Neural cell (in vitro differentiated cells): ENCODE data around the gene PPP1R9B. TPM values are rescaled to one million over a fixed set of nuclear protein-coding genes. Genes with fewer than 3 reads are reported as not detected.

ENCODE experiments used
- H2AFZ ChIP-seq: fragments of 200-600, 300-800 bp; sonication (generic), shearing (Covaris generic); 2 replicates; pipeline ENCODE4 v1.6.0; 2014; ENCODE audit warnings: low read depth, mild to moderate bottlenecking, antibody characterized with exemption, low read length, moderate library complexity
- H3F3A ChIP-seq: fragments of 200-600 bp; shearing (Covaris generic); 2 replicates; pipeline ENCODE4 v1.6.1; 2016; ENCODE audit warnings: mild to moderate bottlenecking, moderate library complexity, mixed read lengths, antibody characterized with exemption, low read length; ENCODE audit not compliant: insufficient read depth, poor library complexity, severe bottlenecking
- H3K27ac ChIP-seq: fragments of 200-600, 300-800 bp; sonication (generic), shearing (Covaris generic); 2 replicates; pipeline ENCODE4 v1.5.1; 2014; ENCODE audit warnings: mild to moderate bottlenecking, low read length, moderate library complexity
- H3K27me3 ChIP-seq: fragments of 300-800, 200-600 bp; sonication (generic), shearing (Covaris generic); 2 replicates; pipeline ENCODE4 v1.6.0; 2014; ENCODE audit warnings: mild to moderate bottlenecking, low read depth, low read length, moderate library complexity; ENCODE audit not compliant: insufficient read depth
- H3K36me3 ChIP-seq: fragments of 300-800, 200-600 bp; sonication (generic), shearing (Covaris generic); 2 replicates; pipeline ENCODE4 v1.5.1; 2014; ENCODE audit warnings: mild to moderate bottlenecking, antibody characterized with exemption, low read length, moderate library complexity; ENCODE audit not compliant: insufficient read depth
- H3K4me2 ChIP-seq: fragments of 300-800, 200-600 bp; sonication (generic), shearing (Covaris generic); 2 replicates; pipeline ENCODE4 v1.6.0; 2014; ENCODE audit warnings: mild to moderate bottlenecking, low read length
- H3K4me3 ChIP-seq: fragments of 300-800, 200-600 bp; sonication (generic), shearing (Covaris generic); 2 replicates; pipeline ENCODE4 v1.5.1; 2014; ENCODE audit warnings: mild to moderate bottlenecking, low read length, moderate library complexity
- H3K79me2 ChIP-seq: fragments of 200-600 bp; shearing (Covaris generic); replicated peaks from 2 replicates; pipeline ENCODE4 v1.6.0; 2014; ENCODE audit warnings: mild to moderate bottlenecking, low read length, moderate library complexity; ENCODE audit not compliant: insufficient read depth
- H3K9ac ChIP-seq: fragments of 300-800, 200-600 bp; sonication (generic), shearing (Covaris generic); 2 replicates; pipeline ENCODE4 v1.6.1; 2016; ENCODE audit warnings: mild to moderate bottlenecking, low read length, mixed read lengths
- H3K9me2 ChIP-seq: fragments of 200-600 bp; shearing (Covaris generic); 2 replicates; pipeline ENCODE4 v1.6.1; 2016; ENCODE audit warnings: mild to moderate bottlenecking, low read length, mixed read lengths; ENCODE audit not compliant: insufficient read depth
- H3K9me3 ChIP-seq: fragments of 200-600, 300-800 bp; sonication (generic), shearing (Covaris generic); 2 replicates; pipeline ENCODE4 v1.6.1; 2016; ENCODE audit warnings: mild to moderate bottlenecking, mixed run types, low read length, moderate library complexity, mixed read lengths
- H4K20me1 ChIP-seq: fragments of 200-600 bp; shearing (Covaris generic); 2 replicates; pipeline ENCODE4 v1.6.1; 2016; ENCODE audit warnings: mild to moderate bottlenecking, mixed run types; ENCODE audit not compliant: insufficient read depth
- EP300 ChIP-seq: fragments of 450-650 bp; conservative IDR thresholded peaks from 2 replicates; pipeline ENCODE4 v1.6.1; 2014; ENCODE audit warnings: antibody characterized with exemption, mild to moderate bottlenecking, moderate library complexity; ENCODE audit not compliant: poor library complexity, severe bottlenecking
- EZH2 ChIP-seq: fragments of 200-600, 300-800 bp; shearing (Covaris generic), sonication (generic); IDR thresholded peaks from 2 replicates; pipeline ENCODE4 v1.6.1; 2014; ENCODE audit warnings: antibody characterized with exemption, low read length, borderline replicate concordance, mild to moderate bottlenecking; ENCODE audit not compliant: insufficient read depth, poor library complexity, severe bottlenecking
- MXI1 ChIP-seq: fragments of 450-650 bp; conservative IDR thresholded peaks from 2 replicates; pipeline ENCODE4 v1.6.1; 2014; ENCODE audit warnings: antibody characterized with exemption, mild to moderate bottlenecking; ENCODE audit not compliant: poor library complexity, severe bottlenecking
- POLR2AphosphoS5 ChIP-seq: IDR thresholded peaks from 2 replicates; pipeline ENCODE4 v1.6.1; 2012
- RAD21 ChIP-seq: fragments of 450-650 bp; conservative IDR thresholded peaks from 2 replicates; pipeline ENCODE4 v1.6.1; 2014; ENCODE audit warnings: antibody characterized with exemption, mild to moderate bottlenecking, moderate library complexity
- SMC3 ChIP-seq: fragments of 450-650 bp; conservative IDR thresholded peaks from 2 replicates; pipeline ENCODE4 v1.6.1; 2014; ENCODE audit warnings: antibody characterized with exemption, mild to moderate bottlenecking, moderate library complexity; ENCODE audit not compliant: poor library complexity
- TAF1 ChIP-seq: IDR thresholded peaks from 2 replicates; pipeline ENCODE4 v1.6.1; 2012; ENCODE audit warnings: low read depth
- polyA plus RNA-seq: library from polyadenylated mRNA; depleted of rRNA; stranded (reverse); fragments of >200 nt; gene quantifications from 2 replicates; pipeline ENCODE4 v1.2.3, GENCODE V29; 2014
- TF ChIP-seq, protein P1 (sequence below): IDR thresholded peaks from 2 replicates; pipeline ENCODE4 v1.6.1; 2012; ENCODE audit warnings: borderline replicate concordance
- TF ChIP-seq, protein P2 (sequence below): fragments of 450-650 bp; IDR thresholded peaks from 2 replicates; pipeline ENCODE4 v1.5.1; 2014; ENCODE audit warnings: antibody characterized with exemption, mild to moderate bottlenecking, moderate library complexity; ENCODE audit not compliant: poor library complexity, severe bottlenecking

Gene PPP1R9B
- polyA plus RNA-seq, 1 donor from 2014 or later, result 29.2 TPM

DNA sequence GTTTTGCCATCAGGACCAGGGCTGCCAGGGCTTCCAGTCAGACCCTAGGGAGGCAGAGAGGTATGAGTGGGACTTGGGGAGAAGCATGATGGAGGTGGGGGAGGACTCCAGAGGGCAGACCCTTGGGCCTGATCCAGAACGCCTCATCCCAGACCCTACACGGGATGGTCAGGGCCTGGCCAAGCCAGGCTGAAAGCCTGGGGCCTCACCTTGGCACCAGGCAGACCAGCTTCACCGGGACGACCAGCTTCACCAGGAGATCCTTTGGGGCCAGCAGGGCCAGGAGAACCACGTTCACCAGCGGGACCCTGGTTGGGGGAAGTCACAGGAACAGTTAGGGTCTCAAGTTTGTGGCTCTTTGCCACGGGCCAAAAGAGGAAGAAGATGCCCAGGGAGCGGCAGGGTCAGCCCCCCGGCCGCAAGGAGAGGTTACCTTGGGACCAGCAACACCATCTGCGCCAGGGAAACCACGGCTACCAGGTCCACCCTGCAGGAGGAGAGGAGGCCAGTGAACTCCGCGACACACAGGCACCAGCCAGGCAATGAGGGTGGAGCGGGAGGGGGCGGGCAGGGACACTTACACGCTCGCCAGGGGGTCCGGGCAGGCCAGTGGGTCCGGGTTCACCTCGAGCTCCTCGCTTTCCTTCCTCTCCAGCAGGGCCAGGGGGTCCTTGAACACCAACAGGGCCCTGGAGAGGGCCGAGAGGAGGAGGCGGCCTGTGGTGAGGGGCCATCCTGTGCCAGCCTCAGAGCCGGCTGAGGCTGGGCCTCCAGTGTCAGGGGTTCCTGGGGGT lies 43.9 kb upstream of the PPP1R9B start:
- no peaks in the 10 kb centered on the region for H3K79me2 ChIP-seq
- no peaks in the 10 kb centered on the region for H3K9me2 ChIP-seq
- no peaks in the 10 kb centered on the region for H3K36me3 ChIP-seq

DNA sequence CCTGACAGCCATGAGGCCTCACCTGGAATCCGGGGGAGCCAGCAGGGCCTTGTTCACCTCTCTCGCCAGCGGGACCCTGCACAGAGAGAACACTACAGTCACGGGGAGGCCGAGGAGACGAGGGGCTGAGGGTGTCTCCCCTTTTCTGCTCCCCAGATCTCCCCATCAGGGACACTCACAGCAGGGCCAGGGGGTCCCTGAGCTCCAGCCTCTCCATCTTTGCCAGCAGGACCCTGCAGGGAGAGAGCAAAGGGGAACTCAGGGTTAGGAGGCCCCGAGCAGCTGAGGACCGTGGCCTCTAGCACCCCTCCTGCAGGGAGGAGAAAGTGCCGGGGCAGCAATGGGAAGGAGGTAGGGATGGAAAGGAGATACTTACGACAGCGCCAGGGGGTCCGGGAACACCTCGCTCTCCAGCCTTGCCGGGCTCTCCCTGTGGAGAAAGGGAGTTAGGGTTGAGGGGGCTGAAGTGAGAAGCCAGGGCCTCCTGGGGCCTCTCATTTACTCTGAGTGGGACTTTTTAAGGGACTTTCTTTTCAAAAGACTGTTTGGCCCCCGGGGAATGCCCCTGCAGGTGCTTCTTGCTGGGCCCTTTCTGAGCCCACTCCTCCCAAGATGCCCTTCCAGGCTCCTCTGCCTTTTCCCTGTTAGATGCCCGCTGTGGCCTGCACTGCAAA lies 42.3 kb upstream of the PPP1R9B start:
- no peaks in the 10 kb centered on the region for H3K9me2 ChIP-seq
- H3K36me3 ChIP-seq, result no peaks in the 10 kb centered on the region
- TF ChIP-seq SMC3, result no peak
- no peak for TF ChIP-seq POLR2AphosphoS5
- TF ChIP-seq TAF1, result no peak
- no peak overlapping the region for H3K9ac ChIP-seq
- H2AFZ ChIP-seq, result no peak overlapping the region
- no peaks in the 10 kb centered on the region for H3K27me3 ChIP-seq
- no peaks in the 10 kb centered on the region for H3F3A ChIP-seq
- H3K4me2 ChIP-seq, result no peak overlapping the region
- H3K27ac ChIP-seq, result no peak overlapping the region
- H4K20me1 ChIP-seq, result no peaks in the 10 kb centered on the region
- no peak overlapping the region for H3K4me3 ChIP-seq
- H3K9me3 ChIP-seq, result no peaks in the 10 kb centered on the region
- no peaks in the 10 kb centered on the region for H3K79me2 ChIP-seq

More for the DNA sequence above, 43.9 kb upstream of the PPP1R9B start:
- Histone ChIP-seq H3K4me3 (no peak overlapping the region), H3K4me2 (no peak overlapping the region), H3K27me3 (peaks cover 1% of the 10 kb centered on the region), H3K9ac (no peak overlapping the region), H3K9me3 (no peaks in the 10 kb centered on the region), H3F3A (no peaks in the 10 kb centered on the region), H3K27ac (no peak overlapping the region), H2AFZ (no peak overlapping the region), H4K20me1 (no peaks in the 10 kb centered on the region)
- TF ChIP-seq POLR2AphosphoS5, result no peak
- no peak for TF ChIP-seq TAF1
- no peak for TF ChIP-seq SMC3
- TF ChIP-seq RAD21, result no peak

DNA sequence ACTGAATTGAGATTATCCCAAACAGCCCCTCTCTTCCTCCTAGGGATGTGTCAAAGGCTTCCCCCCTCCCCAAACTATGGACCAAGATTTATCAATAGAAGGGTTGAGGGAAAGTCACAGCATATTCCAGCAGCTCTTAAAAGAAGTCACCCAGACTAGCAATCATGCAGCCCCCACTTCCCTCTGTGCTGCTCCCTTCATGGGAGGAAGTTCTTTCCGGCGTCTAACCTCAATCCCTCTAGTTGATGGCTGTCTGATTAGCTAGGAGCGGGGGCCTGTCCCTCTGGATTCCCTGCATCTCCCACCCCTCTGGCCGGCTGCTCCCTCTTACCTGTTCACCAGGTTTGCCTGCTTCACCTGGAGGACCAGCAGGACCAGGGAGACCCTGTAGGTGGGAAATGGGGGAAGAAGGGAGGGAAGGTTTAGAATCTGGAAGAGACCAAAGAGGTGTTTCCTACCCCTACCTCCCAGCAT lies 41.7 kb upstream of the PPP1R9B start:
- H3K79me2 ChIP-seq, result no peaks in the 10 kb centered on the region
- no peaks in the 10 kb centered on the region for H3K27me3 ChIP-seq
- no peak for TF ChIP-seq RAD21
- H3K36me3 ChIP-seq, result no peaks in the 10 kb centered on the region
- no peak overlapping the region for H3K27ac ChIP-seq
- no peaks in the 10 kb centered on the region for H4K20me1 ChIP-seq
- H2AFZ ChIP-seq, result no peak overlapping the region
- no peaks in the 10 kb centered on the region for H3K9me3 ChIP-seq
- H3K4me2 ChIP-seq, result no peak overlapping the region
- no peak overlapping the region for H3K9ac ChIP-seq
- no peaks in the 10 kb centered on the region for H3F3A ChIP-seq
- no peak overlapping the region for H3K4me3 ChIP-seq
- no peaks in the 10 kb centered on the region for H3K9me2 ChIP-seq

DNA sequence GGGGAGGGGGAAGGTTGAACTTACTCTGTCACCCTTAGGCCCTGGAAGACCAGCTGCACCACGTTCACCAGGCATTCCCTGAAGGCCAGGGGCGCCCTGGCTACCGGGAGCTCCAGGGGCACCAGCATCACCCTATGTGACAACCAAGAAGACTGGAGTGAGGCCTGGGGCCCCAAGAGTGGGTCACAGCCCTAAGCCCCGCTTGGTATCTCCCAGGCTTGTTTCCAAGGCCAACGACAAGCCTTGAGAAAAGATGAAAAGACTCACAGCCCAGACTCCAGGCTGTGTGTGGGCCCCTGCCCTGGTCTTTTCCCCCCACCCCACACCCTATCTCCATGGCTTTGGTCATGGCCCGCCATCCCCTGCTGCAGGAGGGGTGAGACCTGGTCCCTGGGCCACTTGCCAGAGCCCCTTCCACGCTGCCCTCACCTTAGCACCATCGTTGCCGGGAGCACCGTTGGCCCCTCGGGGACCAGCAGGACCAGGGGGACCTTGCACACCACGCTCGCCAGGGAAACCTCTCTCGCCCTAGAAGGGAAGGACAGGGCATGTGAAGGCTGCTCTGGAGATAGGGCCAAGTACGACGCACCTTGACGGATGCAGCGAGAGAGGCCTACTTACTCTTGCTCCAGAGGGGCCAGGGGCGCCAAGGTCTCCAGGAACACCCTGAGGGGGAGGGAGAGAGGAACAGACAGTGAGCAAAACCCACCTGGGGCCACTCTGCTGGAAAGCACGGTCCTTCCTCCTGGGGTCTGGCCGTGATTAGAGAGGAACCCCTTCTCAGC lies 41.1 kb upstream of the PPP1R9B start:
- Histone ChIP-seq H3K27me3 (no peaks in the 10 kb centered on the region), H3K36me3 (no peaks in the 10 kb centered on the region), H3K9me2 (no peaks in the 10 kb centered on the region), H3K9me3 (no peaks in the 10 kb centered on the region), H3K9ac (no peak overlapping the region), H3K4me3 (no peak overlapping the region), H3F3A (no peaks in the 10 kb centered on the region), H3K27ac (no peak overlapping the region), H4K20me1 (no peaks in the 10 kb centered on the region), H2AFZ (no peak overlapping the region), H3K4me2 (no peak overlapping the region), H3K79me2 (no peaks in the 10 kb centered on the region)
- TF ChIP-seq, protein P1, sequence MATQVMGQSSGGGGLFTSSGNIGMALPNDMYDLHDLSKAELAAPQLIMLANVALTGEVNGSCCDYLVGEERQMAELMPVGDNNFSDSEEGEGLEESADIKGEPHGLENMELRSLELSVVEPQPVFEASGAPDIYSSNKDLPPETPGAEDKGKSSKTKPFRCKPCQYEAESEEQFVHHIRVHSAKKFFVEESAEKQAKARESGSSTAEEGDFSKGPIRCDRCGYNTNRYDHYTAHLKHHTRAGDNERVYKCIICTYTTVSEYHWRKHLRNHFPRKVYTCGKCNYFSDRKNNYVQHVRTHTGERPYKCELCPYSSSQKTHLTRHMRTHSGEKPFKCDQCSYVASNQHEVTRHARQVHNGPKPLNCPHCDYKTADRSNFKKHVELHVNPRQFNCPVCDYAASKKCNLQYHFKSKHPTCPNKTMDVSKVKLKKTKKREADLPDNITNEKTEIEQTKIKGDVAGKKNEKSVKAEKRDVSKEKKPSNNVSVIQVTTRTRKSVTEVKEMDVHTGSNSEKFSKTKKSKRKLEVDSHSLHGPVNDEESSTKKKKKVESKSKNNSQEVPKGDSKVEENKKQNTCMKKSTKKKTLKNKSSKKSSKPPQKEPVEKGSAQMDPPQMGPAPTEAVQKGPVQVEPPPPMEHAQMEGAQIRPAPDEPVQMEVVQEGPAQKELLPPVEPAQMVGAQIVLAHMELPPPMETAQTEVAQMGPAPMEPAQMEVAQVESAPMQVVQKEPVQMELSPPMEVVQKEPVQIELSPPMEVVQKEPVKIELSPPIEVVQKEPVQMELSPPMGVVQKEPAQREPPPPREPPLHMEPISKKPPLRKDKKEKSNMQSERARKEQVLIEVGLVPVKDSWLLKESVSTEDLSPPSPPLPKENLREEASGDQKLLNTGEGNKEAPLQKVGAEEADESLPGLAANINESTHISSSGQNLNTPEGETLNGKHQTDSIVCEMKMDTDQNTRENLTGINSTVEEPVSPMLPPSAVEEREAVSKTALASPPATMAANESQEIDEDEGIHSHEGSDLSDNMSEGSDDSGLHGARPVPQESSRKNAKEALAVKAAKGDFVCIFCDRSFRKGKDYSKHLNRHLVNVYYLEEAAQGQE, result no peak
- TF ChIP-seq TAF1, result no peak
- TF ChIP-seq SMC3, result no peak
- TF ChIP-seq EZH2, result no peak
- TF ChIP-seq, protein P2, sequence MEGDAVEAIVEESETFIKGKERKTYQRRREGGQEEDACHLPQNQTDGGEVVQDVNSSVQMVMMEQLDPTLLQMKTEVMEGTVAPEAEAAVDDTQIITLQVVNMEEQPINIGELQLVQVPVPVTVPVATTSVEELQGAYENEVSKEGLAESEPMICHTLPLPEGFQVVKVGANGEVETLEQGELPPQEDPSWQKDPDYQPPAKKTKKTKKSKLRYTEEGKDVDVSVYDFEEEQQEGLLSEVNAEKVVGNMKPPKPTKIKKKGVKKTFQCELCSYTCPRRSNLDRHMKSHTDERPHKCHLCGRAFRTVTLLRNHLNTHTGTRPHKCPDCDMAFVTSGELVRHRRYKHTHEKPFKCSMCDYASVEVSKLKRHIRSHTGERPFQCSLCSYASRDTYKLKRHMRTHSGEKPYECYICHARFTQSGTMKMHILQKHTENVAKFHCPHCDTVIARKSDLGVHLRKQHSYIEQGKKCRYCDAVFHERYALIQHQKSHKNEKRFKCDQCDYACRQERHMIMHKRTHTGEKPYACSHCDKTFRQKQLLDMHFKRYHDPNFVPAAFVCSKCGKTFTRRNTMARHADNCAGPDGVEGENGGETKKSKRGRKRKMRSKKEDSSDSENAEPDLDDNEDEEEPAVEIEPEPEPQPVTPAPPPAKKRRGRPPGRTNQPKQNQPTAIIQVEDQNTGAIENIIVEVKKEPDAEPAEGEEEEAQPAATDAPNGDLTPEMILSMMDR, result no peak
- TF ChIP-seq RAD21, result no peak
- no peak for TF ChIP-seq MXI1
- TF ChIP-seq POLR2AphosphoS5, result no peak
- TF ChIP-seq EP300, result no peak
